COR-L47 (cell line): ENCODE measurements around the gene CDC42BPB.

Experiments used
- DNase-seq: peaks from one replicate; lab custom pipeline; 2025; lab: John Stamatoyannopoulos, UW

CDC42BPB gene

GRCh38 chr14:102991376-102991775 lies 66.0 kb downstream of the CDC42BPB start:
- DNase-seq = no peak

DNA sequence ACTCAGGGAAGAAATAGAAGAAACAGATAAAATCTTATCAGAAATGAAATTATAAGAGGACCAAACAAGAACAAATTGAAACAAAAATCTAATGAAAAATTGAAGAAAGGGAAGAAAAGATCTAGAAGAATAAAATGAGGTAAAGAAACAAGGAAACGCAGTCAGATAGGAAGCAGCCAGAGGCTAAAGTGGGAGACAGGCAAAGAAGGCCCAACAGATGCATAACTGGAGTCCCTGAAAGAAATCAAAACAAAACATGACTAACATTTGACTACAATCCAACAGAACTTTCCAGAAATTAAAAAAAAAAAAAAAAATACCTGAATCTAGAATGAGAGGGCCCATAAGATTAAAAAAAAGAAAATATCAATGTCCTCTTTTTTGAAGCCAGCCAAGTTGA lies 69.3 kb downstream of the CDC42BPB start:
- no peak for DNase-seq

DNA sequence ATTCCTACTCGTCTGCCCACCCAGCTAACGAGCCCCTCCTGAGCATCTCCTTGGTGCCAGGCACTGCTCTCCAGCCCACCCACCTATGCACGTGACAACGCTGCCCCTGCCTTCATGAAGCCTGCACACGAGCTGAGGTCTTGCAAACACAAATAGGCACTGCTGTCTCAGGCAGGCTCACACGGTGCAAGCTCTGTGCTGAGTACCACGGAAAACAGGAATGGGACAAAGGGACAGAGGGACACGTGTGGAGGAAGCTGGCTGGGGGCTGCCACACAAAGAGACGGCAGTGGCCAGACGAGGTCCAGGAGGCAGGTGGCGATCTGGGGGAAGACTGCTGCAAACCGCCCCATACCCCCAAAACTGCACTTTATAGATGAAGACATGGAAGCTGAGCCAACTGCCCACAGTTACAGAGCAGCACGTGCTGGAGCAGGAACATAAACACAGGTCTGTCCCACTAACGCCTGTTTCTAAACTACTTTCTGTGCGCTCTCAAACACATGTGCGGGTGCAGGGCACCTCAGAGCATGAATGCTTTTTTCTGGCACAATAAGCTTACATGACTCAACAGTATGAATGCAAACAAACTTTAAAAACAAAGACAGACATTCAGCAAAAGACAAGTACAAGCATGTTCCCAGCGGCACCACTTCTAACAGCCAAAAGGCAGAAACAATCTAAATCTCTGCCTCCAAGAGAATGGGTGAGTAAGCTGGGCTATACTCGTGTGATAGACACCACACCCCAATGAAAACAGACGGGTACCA lies 70.4 kb downstream of the CDC42BPB start:
- DNase-seq = no peak

- DNase-seq = no peak
Observed at GRCh38 chr14:102985665-102986064, 71.7 kb downstream of the CDC42BPB start.

DNA sequence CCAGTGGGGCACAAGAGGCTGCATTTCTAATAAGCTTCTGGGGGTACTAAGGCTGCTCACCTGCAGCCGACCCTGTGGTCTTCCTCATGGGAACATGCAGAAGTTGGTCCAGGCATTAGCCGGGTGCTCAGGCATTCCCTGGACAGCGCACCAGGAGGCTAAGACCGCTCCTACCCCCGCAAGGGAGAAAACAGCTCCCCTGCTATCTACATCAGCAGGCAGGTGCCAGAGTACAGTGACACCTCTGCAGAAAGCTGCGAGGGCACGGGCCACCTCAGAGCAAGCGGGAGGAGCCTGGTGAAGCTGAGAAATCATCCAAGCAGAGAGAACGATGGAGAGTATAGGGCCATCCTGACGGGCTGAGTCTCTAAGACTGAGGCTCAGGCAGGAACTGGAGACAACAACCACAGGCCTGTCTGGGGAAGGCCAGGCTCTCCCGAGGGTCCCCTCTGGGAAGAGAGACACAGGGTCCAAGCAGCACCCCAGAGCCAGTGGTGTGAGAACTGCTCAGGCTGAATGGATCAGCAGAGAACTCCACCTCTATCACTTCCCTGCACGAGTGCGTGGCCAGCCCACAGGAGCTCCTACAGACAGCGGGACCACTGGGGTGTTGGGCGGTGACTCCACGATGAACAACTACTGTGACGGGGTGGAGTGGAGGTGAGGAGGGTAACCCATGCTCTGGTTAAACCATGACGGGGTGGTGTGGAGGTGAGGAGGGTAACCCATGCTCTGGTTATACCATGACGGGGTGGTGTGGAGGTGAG lies 72.8 kb downstream of the CDC42BPB start:
- no peak for DNase-seq

DNA sequence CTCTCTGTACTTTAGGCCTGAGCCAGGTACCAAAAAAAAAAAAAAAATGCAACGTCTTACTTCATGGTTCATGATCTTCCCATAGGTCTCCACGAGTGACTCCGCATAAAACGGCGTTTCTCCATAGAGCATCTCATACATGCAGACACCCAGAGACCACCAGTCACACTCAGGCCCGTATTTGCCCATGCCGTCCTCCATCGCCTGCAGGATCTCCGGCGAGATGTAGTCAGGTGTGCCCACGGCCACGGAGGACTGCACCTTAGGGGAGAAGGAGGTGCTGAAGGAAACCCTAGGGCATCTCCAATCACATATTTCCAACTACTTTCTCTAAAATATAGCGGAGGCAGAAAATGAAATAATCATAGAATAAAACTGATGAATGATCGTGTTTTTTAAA lies 73.9 kb downstream of the CDC42BPB start:
- no peak for DNase-seq

DNA sequence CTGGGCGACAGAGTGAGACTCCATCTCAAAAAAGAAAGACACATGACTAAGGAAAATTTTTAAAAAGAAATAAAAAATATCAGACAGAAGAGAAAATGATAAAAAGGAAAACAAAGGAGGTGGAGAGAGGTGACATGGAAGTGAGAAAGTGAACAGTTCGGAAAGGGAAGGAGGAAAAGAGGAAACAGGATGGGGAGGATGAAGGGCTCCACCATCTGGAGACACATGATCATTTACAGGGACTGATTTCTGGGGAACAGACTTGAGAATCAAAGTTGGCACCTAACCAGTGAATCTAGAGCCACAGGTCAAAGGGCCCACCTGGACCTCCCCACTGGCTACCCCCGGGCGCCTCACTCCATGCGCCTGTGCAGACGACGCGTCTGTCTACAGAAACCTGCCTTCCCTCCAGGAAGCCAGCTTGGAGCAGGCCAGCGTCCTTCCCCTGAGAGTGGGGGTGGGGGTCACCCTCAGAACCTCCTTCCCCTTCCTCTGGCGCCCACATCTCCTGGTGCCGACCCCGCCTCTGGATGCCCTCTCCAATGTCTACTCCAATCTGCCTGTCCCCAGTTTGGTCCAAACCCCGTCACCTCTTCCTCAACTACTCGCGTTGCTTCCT lies 74.4 kb downstream of the CDC42BPB start:
- DNase-seq = no peak

GRCh38 chr14:102980409-102980810 lies 76.9 kb downstream of the CDC42BPB start:
- no peak for DNase-seq

GRCh38 chr14:102979406-102979805 lies 77.9 kb downstream of the CDC42BPB start:
- DNase-seq = no peak

DNA sequence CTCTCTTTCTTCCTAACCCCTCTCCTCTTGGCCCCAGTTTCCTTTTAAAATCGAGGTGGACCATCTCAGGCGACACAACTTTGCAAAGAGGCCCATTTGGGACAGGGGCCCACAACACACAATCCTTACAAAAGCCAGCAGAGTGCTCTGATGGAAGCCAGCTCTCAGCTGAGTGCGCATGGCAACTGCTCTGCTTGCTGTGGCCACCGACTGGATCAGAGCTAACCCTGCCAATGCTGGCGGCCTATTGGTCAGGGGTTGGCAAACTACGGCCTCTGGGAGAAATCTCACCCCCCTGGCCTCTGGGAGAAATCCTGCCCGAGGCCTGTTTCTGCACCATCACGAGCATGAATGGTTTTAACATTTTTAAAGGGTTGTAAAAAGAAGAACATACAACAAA lies 79.9 kb downstream of the CDC42BPB start:
- no peak for DNase-seq

DNA sequence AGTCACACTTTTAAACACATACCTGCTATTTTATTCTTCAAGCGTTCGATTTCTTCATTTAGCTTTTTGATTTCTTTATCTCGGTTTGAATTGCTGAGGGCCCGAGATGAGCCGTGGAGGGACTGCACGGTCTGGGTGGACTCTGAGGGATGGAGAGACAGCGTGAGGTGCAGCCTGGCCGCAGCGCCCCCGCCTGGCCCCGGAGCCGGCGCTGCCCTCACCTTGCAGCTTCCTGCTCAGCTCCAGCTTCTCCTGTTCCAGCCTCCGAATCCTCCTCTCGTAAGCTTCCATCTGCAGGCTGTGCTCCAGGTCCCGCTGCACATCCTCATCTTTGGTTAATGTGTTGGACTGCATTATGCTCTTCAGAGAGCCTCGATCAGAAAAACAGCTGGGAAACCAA lies 81.7 kb downstream of the CDC42BPB start:
- no peak for DNase-seq

DNA sequence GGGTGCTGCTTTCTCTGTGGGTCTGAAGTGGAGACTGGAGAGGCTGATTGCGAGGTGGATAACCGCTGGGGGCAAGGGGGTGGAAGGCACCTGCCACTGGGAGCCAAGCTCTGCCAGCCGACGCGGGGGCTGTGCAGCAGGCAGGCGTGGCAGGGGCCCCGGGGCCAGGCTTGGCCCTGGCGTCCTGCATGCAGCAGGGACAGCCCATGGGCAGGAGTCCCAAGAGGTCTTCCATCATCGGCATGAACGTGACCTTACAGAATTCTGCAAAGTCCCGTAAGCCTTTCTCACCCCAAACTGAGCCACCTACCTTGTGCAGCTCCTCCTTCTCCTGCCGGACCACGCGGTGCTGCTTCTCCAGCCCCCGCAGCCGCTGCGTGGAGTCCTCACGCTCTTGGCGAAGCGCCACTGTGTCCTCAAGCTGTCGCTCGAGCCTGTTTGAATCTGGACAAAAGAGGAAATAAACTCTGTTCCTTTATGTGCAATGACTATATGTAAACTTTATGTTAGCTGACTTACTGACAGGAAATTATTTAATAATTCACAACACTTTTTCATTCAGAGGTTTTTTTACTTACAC lies 83.6 kb downstream of the CDC42BPB start:
- DNase-seq = no peak

DNA sequence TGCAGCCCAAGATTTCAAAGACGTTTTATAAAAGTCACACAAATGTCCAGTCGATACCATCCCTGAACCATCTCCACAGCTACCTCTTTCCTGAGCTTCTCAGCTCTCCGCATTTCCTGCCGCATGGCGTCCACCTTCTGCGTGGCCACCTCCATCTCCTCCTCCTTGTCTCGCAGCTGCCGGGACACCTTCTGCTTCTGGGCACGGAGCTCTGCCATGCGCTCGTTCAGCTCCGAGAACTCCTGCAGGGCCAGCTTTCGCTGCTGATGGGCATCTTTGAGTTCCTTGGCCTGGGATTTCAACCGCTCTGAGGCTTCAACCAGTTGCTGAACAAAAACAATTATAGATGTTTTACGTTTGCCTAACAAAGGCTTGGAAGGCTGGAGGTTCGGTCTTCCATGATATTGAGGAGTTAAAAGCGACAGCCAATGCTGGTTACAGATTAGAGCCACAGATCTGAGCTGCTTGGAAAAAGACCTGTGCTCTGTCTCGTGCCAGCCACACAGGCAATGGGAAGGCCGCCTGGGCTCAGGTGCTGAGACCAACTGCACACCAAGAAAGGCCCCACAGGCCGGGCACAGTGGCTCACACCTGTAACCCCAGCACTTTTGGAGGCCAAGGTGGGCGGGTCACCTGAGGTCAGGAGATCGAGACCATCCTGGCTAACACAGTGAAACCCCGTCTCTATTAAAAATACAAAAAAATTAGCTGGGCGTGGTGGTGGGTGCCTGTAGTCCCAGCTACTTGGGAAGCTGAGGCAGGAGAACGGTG lies 85.3 kb downstream of the CDC42BPB start:
- DNase-seq = no peak

DNA sequence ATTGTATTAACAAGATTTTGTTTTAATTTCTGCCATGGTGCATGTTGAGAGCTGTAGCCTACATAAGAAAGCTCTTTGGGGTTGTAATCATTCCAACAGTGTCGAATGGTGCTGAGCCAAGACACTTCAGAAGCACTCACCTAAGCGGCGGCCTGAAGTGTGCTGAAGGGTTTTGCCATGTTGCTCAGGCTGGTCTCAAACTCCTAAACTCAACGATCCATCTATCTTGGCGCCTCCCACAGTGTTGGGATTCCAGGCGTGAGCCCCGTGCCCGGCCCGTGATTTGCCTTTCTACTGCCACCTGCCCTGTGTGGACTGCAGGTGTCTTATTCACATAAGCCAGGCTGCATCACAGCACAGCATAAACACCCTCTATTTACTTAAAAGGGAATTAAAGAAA lies 86.0 kb downstream of the CDC42BPB start:
- DNase-seq = no peak

- DNase-seq = no peak
Observed at GRCh38 chr14:102970496-102970895, 86.9 kb downstream of the CDC42BPB start.

GRCh38 chr14:102969901-102970300 lies 87.4 kb downstream of the CDC42BPB start:
- DNase-seq = no peak

DNA sequence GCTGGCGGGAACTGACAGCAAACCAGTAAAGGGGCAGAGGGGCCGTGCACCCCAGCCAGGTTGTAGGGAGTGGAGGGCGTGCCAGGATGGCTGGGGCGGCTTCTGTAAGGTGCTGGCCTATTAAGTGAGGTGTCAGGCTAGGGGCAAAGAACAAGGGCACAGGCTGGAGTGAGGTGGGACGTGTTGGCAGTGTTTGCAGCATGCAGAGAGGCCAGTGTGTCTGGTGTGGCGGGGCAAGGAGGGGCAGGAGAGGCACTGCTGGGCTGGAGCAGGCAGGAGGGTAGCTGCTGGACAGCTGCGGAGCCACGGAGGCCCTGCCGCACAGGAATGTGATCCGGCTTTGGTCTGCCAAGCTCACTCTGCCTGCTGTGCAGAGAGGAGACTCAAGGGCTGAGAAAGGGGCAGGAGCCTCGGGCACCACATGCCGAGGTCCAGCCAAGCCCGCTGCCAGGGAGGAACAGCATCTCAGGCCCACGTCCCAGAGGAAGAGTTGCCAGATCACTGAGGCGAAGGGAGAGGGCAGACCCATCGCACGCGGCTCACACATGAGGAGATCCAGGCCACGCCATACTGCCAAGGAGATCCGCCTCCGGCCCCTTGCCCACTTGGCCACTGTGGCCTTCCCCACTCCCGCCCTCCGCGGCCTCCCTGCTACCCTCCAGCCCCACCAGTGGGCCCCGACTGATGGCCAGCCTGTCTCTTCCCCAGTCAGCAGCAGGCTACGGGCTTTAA lies 88.1 kb downstream of the CDC42BPB start:
- DNase-seq = no peak

GRCh38 chr14:102968306-102968705 lies 89.0 kb downstream of the CDC42BPB start:
- no peak for DNase-seq

DNA sequence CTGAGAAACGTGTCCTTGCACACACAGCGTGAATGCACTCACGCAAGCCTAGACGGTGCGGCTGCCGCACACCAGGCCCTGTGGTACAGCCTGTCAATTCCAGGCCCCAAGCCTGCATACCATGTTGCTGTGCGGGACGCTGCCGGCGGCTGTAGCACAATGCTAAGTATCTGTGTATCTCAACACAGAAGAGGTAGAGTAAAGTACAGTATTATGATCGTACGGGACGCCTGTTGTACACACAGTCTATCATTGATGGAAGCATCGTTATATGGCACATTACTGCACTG lies 89.9 kb downstream of the CDC42BPB start:
- no peak for DNase-seq

- DNase-seq = no peak
Observed at GRCh38 chr14:102966681-102967505, 90.5 kb downstream of the CDC42BPB start.
